Mesenchymal stem cell (in vitro differentiated cells and primary cell): ENCODE measurements around the gene CELA3B.
"Not testable (repeated sequence)": the region's sequence is repeated elsewhere in the genome, so short reads cannot be mapped to it uniquely, and the experiment has no call there.

Experiments
- DNase-seq: peaks from one replicate; pipeline ENCODE4 v3.0.0-alpha.2; 2013
- H2AFZ ChIP-seq: one replicate; pipeline ENCODE4 v1.6.1; 2013; ENCODE audit warnings: low read depth, mild to moderate bottlenecking, control low read depth, inconsistent platforms, low read length, moderate library complexity
- H2AK5ac ChIP-seq: 2 replicates; pipeline ENCODE4 v1.6.1; 2013; ENCODE audit warnings: low read length, moderate library complexity, mild to moderate bottlenecking, inconsistent platforms; ENCODE audit not compliant: severe bottlenecking
- H2BK120ac ChIP-seq: one replicate; pipeline ENCODE4 v1.6.1; 2013; ENCODE audit warnings: low read depth, mild to moderate bottlenecking, inconsistent platforms, low read length, moderate library complexity
- H2BK12ac ChIP-seq, 2 experiments: one replicate each; pipeline ENCODE4 v1.6.1; 2013; ENCODE audit warnings: inconsistent platforms in 2 of 2, low read length in 2 of 2, mild to moderate bottlenecking in 2 of 2, moderate library complexity in 2 of 2, control low read depth in 1 of 2
- H2BK15ac ChIP-seq: one replicate; pipeline ENCODE4 v1.6.1; 2013; ENCODE audit warnings: mild to moderate bottlenecking, low read depth, inconsistent platforms; ENCODE audit not compliant: poor library complexity, severe bottlenecking
- H2BK5ac ChIP-seq: 2 replicates; pipeline ENCODE4 v1.6.1; 2013; ENCODE audit warnings: low read depth, mild to moderate bottlenecking, low read length, control low read depth, inconsistent platforms; ENCODE audit not compliant: poor library complexity, severe bottlenecking
- H3K14ac ChIP-seq, 2 experiments: one replicate each; pipeline ENCODE4 v1.6.1; 2013; ENCODE audit warnings: inconsistent platforms in 2 of 2, low read length in 2 of 2, control low read depth in 1 of 2, mild to moderate bottlenecking in 1 of 2, moderate library complexity in 1 of 2
- H3K18ac ChIP-seq, 2 experiments: one replicate each; pipeline ENCODE4 v1.6.1; 2013; ENCODE audit warnings: inconsistent platforms in 2 of 2, low read length in 2 of 2, control low read depth in 1 of 2, low read depth in 1 of 2, mild to moderate bottlenecking in 1 of 2
- H3K23ac ChIP-seq, 2 experiments: one replicate each; pipeline ENCODE4 v1.6.1; 2013; ENCODE audit warnings: inconsistent platforms in 2 of 2, low read length in 2 of 2, mild to moderate bottlenecking in 2 of 2, moderate library complexity in 2 of 2, control low read depth in 1 of 2
- H3K27ac ChIP-seq: 2 replicates; pipeline ENCODE4 v1.5.1; 2013; ENCODE audit warnings: mild to moderate bottlenecking, moderate library complexity, low read length, control low read depth, inconsistent platforms; ENCODE audit not compliant: poor library complexity, severe bottlenecking
- H3K27me3 ChIP-seq, 2 experiments: 2 replicates each; pipeline versions ENCODE4 v1.6.1 to v1.7.0; 2013; ENCODE audit warnings: low read length in 2 of 2, mild to moderate bottlenecking in 2 of 2, moderate library complexity in 2 of 2, control low read depth in 1 of 2, inconsistent platforms in 1 of 2; ENCODE audit not compliant: control insufficient read depth in 1 of 2, insufficient read depth in 1 of 2
- H3K36me3 ChIP-seq, 2 experiments: 2 replicates each; pipeline versions ENCODE4 v1.6.1 to v1.7.0; 2013; ENCODE audit warnings: low read length in 2 of 2, control low read depth in 1 of 2, inconsistent platforms in 1 of 2, low read depth in 1 of 2, mild to moderate bottlenecking in 1 of 2; ENCODE audit not compliant: insufficient read depth in 2 of 2, control insufficient read depth in 1 of 2
- H3K4ac ChIP-seq, 2 experiments: one replicate each; pipeline ENCODE4 v1.6.1; 2013; ENCODE audit warnings: inconsistent platforms in 2 of 2, low read length in 2 of 2, mild to moderate bottlenecking in 2 of 2, moderate library complexity in 2 of 2, control low read depth in 1 of 2, low read depth in 1 of 2
- H3K4me1 ChIP-seq: 2 replicates; pipeline ENCODE4 v1.6.1; 2013; ENCODE audit warnings: low read depth, low read length, control low read depth; ENCODE audit not compliant: control insufficient read depth, insufficient read depth
- H3K4me2 ChIP-seq: 2 replicates; pipeline ENCODE4 v1.6.1; 2013; ENCODE audit warnings: low read length, mild to moderate bottlenecking, inconsistent platforms; ENCODE audit not compliant: poor library complexity, severe bottlenecking
- H3K4me3 ChIP-seq, 2 experiments: 2 replicates each; pipeline versions ENCODE4 v1.5.1 to v1.7.0; 2013; ENCODE audit warnings: low read length in 2 of 2, mild to moderate bottlenecking in 2 of 2, control low read depth in 1 of 2, low read depth in 1 of 2; ENCODE audit not compliant: insufficient read depth in 1 of 2
- H3K79me1 ChIP-seq: replicated peaks from 2 replicates; pipeline ENCODE4 v1.6.1; 2013; ENCODE audit warnings: mild to moderate bottlenecking, control low read depth, low read length, inconsistent platforms; ENCODE audit not compliant: poor library complexity, severe bottlenecking
- H3K9ac ChIP-seq: 2 replicates; pipeline ENCODE4 v1.7.0; 2013; ENCODE audit warnings: mild to moderate bottlenecking, low read length, moderate library complexity
- H3K9me3 ChIP-seq: 2 replicates; pipeline ENCODE4 v1.7.0; 2013; ENCODE audit warnings: mild to moderate bottlenecking, low read length; ENCODE audit not compliant: control insufficient read depth
- H4K8ac ChIP-seq: one replicate; pipeline ENCODE4 v1.6.1; 2013; ENCODE audit warnings: inconsistent platforms, mild to moderate bottlenecking, low read length, moderate library complexity
- H4K91ac ChIP-seq: one replicate; pipeline ENCODE4 v1.6.1; 2013; ENCODE audit warnings: mild to moderate bottlenecking, low read length, inconsistent platforms
- WGBS: methylation state at CpG from one replicate; pipeline ENCODE4 v1.1.7; 2013; ENCODE audit warnings: mixed read lengths; 5-methylcytosine and 5-hydroxymethylcytosine counted together

CELA3B gene

DNA sequence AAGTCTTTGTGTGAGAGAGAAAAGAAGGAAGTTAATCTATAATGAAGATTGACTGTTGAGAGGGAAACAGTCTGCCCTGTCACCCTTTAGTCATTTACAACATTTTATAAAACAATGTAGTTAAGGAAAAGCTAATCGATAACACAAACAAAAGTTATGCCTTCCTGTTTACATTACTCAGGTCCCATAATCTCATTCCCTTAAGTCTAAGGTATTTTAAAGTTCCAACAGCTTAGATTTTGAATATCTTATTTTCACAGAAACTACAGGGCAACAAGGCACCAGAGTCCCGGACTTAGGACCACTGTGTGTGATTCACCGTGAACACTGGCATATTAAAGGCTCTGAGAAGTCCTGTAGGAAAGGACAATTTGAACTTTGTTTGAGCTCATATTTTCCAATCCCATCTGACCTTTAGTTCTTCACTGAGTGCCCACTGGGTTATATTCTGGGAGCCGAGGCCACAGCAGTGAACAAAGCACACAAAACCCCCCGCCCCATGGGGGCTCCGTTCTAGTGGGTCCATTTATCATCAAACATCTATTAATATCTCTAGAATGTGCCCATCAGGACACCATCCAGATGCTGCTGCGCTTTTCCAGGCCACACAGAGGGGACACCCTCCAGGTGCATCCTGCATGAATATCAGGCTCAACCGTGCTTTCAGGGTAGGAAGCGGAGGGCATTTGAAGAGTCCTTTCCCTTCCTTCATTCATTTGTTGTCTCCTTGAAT lies 21.2 kb downstream of the CELA3B start:
- not testable (repeated sequence) for H3K4me1 ChIP-seq, DNase-seq, H3K27me3 ChIP-seq, H3K4me3 ChIP-seq, H3K9me3 ChIP-seq, H4K91ac ChIP-seq, H2BK12ac ChIP-seq, H3K4ac ChIP-seq, H4K8ac ChIP-seq, H3K18ac ChIP-seq, H3K23ac ChIP-seq, H3K36me3 ChIP-seq, H3K79me1 ChIP-seq, H2BK120ac ChIP-seq, H3K9ac ChIP-seq, H2AK5ac ChIP-seq, H3K4me2 ChIP-seq, H2BK15ac ChIP-seq, H2AFZ ChIP-seq, H2BK5ac ChIP-seq, H3K14ac ChIP-seq, H3K27ac ChIP-seq
- 78% methylated on average over 8 of the region's 9 CpGs for WGBS

DNA sequence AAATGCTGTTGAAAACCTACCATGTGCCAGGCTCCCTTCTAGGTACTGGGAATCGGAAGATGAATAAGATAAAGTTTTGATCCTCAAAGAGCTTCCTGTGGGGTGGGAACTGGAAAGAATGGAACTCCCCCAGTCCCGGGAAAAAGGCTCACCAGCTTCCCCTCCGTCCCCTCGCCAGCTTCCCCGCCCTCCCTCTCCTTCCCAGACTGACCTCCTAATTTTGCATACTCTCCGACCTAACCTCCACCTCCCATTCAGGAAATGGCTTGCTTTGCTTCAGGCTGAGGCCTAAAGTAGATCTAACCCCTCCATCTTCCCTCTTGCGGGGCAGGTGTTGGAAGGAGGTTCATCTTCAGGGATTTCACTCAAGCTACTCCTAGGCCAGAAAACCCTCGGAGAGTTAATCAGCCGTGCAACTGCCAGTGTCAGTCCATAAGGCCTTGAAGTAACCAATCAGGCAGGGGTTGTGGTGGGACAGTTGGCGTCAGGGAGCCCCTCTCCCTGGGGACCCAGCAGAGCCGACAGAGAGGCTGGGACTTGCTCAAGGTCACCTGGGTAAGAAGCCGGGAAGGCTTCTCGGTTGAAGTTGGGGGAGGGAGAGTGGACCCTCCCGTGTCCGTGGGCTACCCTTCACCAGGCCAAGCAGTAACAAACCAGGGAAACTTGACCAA lies 21.9 kb downstream of the CELA3B start:
- not testable (repeated sequence) for H2BK5ac ChIP-seq, H2AFZ ChIP-seq, H3K4ac ChIP-seq, DNase-seq, H3K9me3 ChIP-seq, H3K9ac ChIP-seq, H3K27me3 ChIP-seq, H2AK5ac ChIP-seq, H2BK120ac ChIP-seq, H2BK15ac ChIP-seq, H3K4me3 ChIP-seq, H3K79me1 ChIP-seq, H3K18ac ChIP-seq, H4K8ac ChIP-seq, H3K27ac ChIP-seq, H3K4me1 ChIP-seq, H3K4me2 ChIP-seq, H3K14ac ChIP-seq, H3K36me3 ChIP-seq, H2BK12ac ChIP-seq, H4K91ac ChIP-seq, H3K23ac ChIP-seq
- 88% methylated on average over 9 of the region's 15 CpGs for WGBS

DNA sequence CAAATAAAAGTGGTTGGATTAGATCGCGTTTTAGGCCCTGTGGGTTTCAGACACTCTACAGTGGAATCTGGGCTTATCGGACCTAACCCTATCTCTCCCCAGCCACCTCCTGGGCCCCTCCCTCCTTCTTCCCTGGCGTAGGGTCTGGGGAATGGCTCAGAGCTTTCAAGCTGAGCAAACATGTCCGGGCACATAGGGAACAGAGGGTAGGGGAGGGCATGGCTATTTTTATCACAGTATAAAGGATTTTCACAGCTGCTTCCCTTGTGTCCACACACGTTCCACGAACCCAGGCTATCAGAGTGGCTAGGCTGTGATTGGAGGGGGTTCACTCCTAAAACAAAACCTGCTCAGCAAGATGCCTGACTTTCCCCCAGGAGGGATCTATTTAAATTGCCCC lies 22.8 kb downstream of the CELA3B start:
- H3K27ac ChIP-seq, H3K14ac ChIP-seq, H2BK5ac ChIP-seq, DNase-seq, H3K4me3 ChIP-seq, H3K23ac ChIP-seq, H3K9ac ChIP-seq, H4K8ac ChIP-seq, H2AK5ac ChIP-seq, H2BK12ac ChIP-seq, H3K36me3 ChIP-seq, H3K18ac ChIP-seq, H3K9me3 ChIP-seq, H4K91ac ChIP-seq, H3K4ac ChIP-seq, H2BK120ac ChIP-seq, H3K27me3 ChIP-seq, H3K4me2 ChIP-seq, H2BK15ac ChIP-seq, H3K79me1 ChIP-seq, H2AFZ ChIP-seq, H3K4me1 ChIP-seq: not testable (repeated sequence)
- WGBS = 83% methylated on average over 2 of the region's 7 CpGs

DNA sequence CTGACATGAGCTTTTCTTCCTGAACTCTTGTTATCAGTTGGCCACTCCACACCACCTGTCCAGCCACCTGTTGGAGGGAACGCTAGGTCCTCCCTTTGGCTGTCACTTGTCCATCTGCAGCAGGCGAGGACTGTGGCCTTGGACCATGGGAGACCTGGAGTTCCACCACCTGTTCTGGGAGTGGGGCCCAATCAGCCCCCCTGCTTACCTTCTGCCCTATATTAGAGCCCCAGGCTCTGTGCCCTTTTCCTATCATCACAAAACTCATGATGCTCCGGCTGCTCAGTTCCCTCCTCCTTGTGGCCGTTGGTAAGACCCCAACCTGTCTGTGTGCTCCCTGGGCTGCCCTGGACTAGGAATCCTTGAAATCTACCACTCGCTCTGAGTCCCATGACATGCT lies 24.6 kb downstream of the CELA3B start, which contains the start of gene CELA3A:
Gene CELA3A, plus strand, starts transcription at position 249 of the 400 bp plus-strand sequence. Its CDS starts 18 bp downstream, at position 267.
- no peak within 1 kb of the TSS for H3K4me2 ChIP-seq
- no peak within 1 kb of the TSS for H2AFZ ChIP-seq
- H3K36me3 ChIP-seq = no peaks in the 10 kb centered on the region
- peaks cover 0 to 4% of the 10 kb centered on the region in 2 experiments for H3K27me3 ChIP-seq
- no peak within 1 kb of the TSS for H4K91ac ChIP-seq
- H3K4ac ChIP-seq = no peak within 1 kb of the TSS
- H3K79me1 ChIP-seq = no peaks in the 10 kb centered on the region
- no peak within 1 kb of the TSS for H3K9ac ChIP-seq
- H3K9me3 ChIP-seq = no peaks in the 10 kb centered on the region
- WGBS = 74% methylated on average over 5 of the region's 5 CpGs
- H3K27ac ChIP-seq = no peak within 1 kb of the TSS
- no peak within 1 kb of the TSS for H3K14ac ChIP-seq
- no peak within 1 kb of the TSS for H4K8ac ChIP-seq
- H2BK15ac ChIP-seq = no peak within 1 kb of the TSS
- H3K23ac ChIP-seq = no peak within 1 kb of the TSS
- H2BK12ac ChIP-seq = no peak within 1 kb of the TSS
- no peak for DNase-seq
- peaks cover 1% of the 10 kb centered on the region for H3K4me1 ChIP-seq
- H2AK5ac ChIP-seq = no peak within 1 kb of the TSS
- no peak within 1 kb of the TSS for H2BK120ac ChIP-seq
- no peak within 1 kb of the TSS for H2BK5ac ChIP-seq
- H3K4me3 ChIP-seq = no peak within 1 kb of the TSS
- H3K18ac ChIP-seq = no peak within 1 kb of the TSS
